Mucosa of descending colon (tissue), 3 donors: Measurements from ENCODE around the gene SEMA6C. TPM values are rescaled to one million over a fixed set of nuclear protein-coding genes. Genes with fewer than 3 reads are reported as not detected.

ENCODE experiments used
- ATAC-seq: fragments of 200-7000 bp; cut with Tn5 transposase; one replicate; pipeline ENCODE4 v1.9.1; 2020; ENCODE audit warnings: mild to moderate bottlenecking, moderate library complexity
- DNase-seq, 3 donors: peaks; one replicate each; pipeline ENCODE4 v3.0.0-alpha.2; 2020
- H3K36me3 ChIP-seq: fragments of 200-600 bp; one replicate; pipeline ENCODE4 v1.8.0; 2021; ENCODE audit warnings: low read depth, mild to moderate bottlenecking
- H3K4me1 ChIP-seq: fragments of 200-600 bp; one replicate; pipeline ENCODE4 v1.8.0; 2021; ENCODE audit warnings: low read depth, mild to moderate bottlenecking
- H3K4me3 ChIP-seq: fragments of 200-600 bp; one replicate; pipeline ENCODE4 v1.8.0; 2021; ENCODE audit warnings: mild to moderate bottlenecking
- H3K9me3 ChIP-seq: fragments of 200-600 bp; one replicate; pipeline ENCODE4 v1.8.0; 2021; ENCODE audit warnings: mild to moderate bottlenecking
- intact Hi-C, 2 donors: fragments of 100-400 bp; cut with DNase I in 1 of 2; cut with micrococcal nuclease in 1 of 2; formaldehyde crosslinking; loops; one replicate each; pipeline versions ENCODE4 v1.11.0 to v1.11.1; 2022; cut with DNase I, micrococcal nuclease
- total RNA-seq, 3 donors: library from RNA; stranded (reverse); fragmentation: NEBNext Ultra II Directional in 2 of 3; extraction: Animal tissue kit (Norgen Biotek cat#: 25700) in 2 of 3; gene quantifications; one replicate each; pipeline versions ENCODE4 v1.2.1 to v1.2.4, GENCODE V29; 2021 to 2023
- TF ChIP-seq, protein P1 (sequence below): fragments of 200-600 bp; IDR thresholded peaks from one replicate; pipeline ENCODE4 v1.8.0; 2022; ENCODE audit warnings: antibody characterized with exemption, mild to moderate bottlenecking
- donor health status: DM: no; HTN: no; CAD: no; lungs with moderate emphysema.
- donor health status: DM: no; HTN: no; CAD: no.
- donor health status: DM: no; HTN: yes; CAD: no.

SEMA6C gene
- total RNA-seq, 3 donors from 2014 or later = 1.9 to 9.3 (median 4.3) TPM

DNA sequence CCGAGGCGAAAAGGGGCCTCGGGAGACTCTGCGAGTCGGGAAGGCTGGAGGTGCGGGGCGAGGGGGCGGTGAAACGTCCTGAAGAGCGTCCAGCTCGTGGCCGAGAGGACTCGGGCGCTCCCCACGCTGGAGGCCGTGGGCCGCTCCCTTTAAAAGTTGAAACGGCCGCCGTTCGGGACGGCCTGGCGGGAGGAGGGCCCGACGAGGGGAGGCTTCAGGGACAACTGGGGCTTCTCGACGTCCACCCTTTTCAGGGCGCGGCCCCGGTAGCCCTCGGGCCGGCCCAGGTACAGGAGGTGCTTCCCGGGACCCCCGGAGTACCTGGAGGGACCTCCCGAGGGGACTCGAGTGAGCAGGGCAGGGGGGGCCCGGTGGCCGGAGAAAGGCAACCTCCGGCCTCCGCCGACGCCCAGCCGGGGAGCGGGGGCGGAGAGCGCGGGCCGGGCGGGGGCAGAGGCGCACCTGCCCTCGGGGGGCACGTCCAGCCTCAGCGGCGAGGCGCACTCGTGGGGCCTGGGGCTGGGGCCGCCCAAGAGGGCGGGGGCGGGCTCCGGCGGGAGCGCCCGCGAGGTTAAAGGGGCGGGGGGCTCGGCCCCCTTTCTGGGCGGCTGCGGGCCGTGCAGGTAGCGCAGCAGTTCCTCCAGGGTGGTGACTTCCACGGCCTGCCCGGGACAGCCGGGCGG, 14.0 kb downstream of the SEMA6C start:
- H3K4me3 ChIP-seq = no peak overlapping the region
- no peaks in the 10 kb centered on the region for H3K4me1 ChIP-seq
- ATAC-seq = peak; percentile 17

DNA sequence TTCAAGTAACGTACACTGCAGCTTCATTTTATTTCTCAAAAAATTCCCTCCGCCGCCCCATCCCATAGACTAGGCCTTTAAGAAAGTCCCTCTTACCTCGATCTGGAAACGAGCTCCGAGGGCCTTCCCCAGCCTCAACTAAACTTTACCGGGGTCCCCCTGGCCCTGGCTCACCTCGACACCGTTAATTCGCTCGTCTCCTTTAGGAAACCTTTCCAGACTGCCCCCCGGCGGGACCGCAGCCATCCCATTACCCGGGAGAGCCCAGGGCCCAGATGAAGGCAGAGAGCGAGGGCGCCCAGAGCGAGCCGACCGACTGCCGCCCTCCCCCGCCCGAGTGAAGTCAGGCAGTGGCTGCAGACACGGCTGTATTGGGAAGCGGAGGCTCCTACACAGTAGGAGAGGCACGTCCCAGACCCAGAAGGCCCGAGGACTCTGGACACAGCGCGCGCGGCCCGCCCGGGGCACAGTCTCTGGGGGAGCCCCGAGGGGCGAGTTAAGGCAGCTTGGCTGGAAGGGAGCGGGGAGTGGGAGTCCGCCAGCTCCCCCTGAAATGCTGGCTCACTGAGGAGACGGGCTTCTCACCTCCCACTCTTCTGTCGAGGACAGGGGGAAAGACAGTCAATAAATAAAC, 14.6 kb downstream of the SEMA6C start:
- Histone ChIP-seq H3K4me3 (no peak overlapping the region), H3K4me1 (no peaks in the 10 kb centered on the region), H3K9me3 (no peaks in the 10 kb centered on the region), H3K36me3 (no peaks in the 10 kb centered on the region)
- intact Hi-C loops = no loop called here
- TF ChIP-seq, protein P1, sequence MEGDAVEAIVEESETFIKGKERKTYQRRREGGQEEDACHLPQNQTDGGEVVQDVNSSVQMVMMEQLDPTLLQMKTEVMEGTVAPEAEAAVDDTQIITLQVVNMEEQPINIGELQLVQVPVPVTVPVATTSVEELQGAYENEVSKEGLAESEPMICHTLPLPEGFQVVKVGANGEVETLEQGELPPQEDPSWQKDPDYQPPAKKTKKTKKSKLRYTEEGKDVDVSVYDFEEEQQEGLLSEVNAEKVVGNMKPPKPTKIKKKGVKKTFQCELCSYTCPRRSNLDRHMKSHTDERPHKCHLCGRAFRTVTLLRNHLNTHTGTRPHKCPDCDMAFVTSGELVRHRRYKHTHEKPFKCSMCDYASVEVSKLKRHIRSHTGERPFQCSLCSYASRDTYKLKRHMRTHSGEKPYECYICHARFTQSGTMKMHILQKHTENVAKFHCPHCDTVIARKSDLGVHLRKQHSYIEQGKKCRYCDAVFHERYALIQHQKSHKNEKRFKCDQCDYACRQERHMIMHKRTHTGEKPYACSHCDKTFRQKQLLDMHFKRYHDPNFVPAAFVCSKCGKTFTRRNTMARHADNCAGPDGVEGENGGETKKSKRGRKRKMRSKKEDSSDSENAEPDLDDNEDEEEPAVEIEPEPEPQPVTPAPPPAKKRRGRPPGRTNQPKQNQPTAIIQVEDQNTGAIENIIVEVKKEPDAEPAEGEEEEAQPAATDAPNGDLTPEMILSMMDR = no peak
- DNase-seq = peak in 1 of 3 donors; percentile 60
- ATAC-seq = peak; percentile 73

More for the DNA sequence above, 14.0 kb downstream of the SEMA6C start:
- no peak for DNase-seq
- intact Hi-C loops = no loop called here
- TF ChIP-seq, protein P1 = no peak
- H3K36me3 ChIP-seq = no peaks in the 10 kb centered on the region
- no peaks in the 10 kb centered on the region for H3K9me3 ChIP-seq

- ATAC-seq (peak; percentile 93), DNase-seq (peak; percentile 85 to 87 (median 86))
- Histone ChIP-seq H3K4me3 (no peak overlapping the region), H3K36me3 (no peaks in the 10 kb centered on the region), H3K9me3 (no peaks in the 10 kb centered on the region), H3K4me1 (no peaks in the 10 kb centered on the region)
- TF ChIP-seq, protein P1 = no peak
- intact Hi-C loops = no loop called here
These were observed 15.3 kb downstream of the SEMA6C start for GRCh38 chr1:151130987-151131586.

DNA sequence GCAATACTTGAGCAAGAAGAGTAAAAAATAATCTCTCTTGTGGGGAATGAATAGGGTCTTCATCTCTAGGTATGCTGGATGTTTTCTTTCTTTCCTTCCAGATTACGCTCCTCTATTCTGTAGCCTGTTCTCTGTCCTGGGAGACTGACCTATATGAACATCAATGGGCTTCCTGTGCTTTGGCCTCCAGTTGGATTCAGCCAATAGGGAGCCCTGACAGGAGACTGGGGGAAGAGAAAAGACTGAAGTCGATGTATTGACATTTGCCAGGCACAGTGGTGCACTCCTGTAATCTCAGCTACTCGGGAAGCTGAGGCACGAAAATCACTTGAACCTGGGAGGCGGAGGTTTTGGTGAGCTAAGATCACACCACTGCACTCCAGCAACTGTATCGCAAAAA, 17.6 kb downstream of the SEMA6C start:
- H3K9me3 ChIP-seq = no peaks in the 10 kb centered on the region
- intact Hi-C loops = no loop called here
- no peaks in the 10 kb centered on the region for H3K4me1 ChIP-seq
- no peak overlapping the region for H3K4me3 ChIP-seq
- TF ChIP-seq, protein P1 = no peak
- no peak for DNase-seq
- no peak for ATAC-seq
- no peaks in the 10 kb centered on the region for H3K36me3 ChIP-seq

- DNase-seq = no peak
- no peaks in the 10 kb centered on the region for H3K4me1 ChIP-seq
- H3K4me3 ChIP-seq = no peak overlapping the region
- H3K9me3 ChIP-seq = no peaks in the 10 kb centered on the region
- no peaks in the 10 kb centered on the region for H3K36me3 ChIP-seq
- TF ChIP-seq, protein P1 = no peak
- intact Hi-C loops = no loop called here
- no peak for ATAC-seq
These were observed 21.5 kb downstream of the SEMA6C start for GRCh38 chr1:151124763-151125403.
